Measurements from ENCODE around the gene ACSF3.
A peak's percentile ranks its signal among the peaks of the same experiment; 100 is the strongest.

Gene ACSF3

GRCh38 chr16:89102041-89102471, 8.4 kb downstream of the ACSF3 start:
- no peaks in the 10 kb centered on the region for H3K36me3 ChIP-seq (ENCODE audit: control insufficient read depth, insufficient read depth, low read length)
- no peak overlapping the region for H3K4me3 ChIP-seq (ENCODE audit: low read length)
- no peak overlapping the region for H3K9ac ChIP-seq (ENCODE audit: low read length)
- H3K9me3 ChIP-seq (ENCODE audit: control insufficient read depth, low read length): no peaks in the 10 kb centered on the region
- peaks cover 47% of the 10 kb centered on the region for H3K4me1 ChIP-seq (ENCODE audit: control insufficient read depth, insufficient read depth, low read length)
- no peaks in the 10 kb centered on the region for H3K27me3 ChIP-seq (ENCODE audit: control insufficient read depth, insufficient read depth, low read length)

- Histone ChIP-seq H3K9me3 (ENCODE audit: control insufficient read depth, low read length) (no peaks in the 10 kb centered on the region), H3K9ac (ENCODE audit: low read length) (peak overlapping the region; percentile 13), H3K36me3 (ENCODE audit: control insufficient read depth, insufficient read depth, low read length) (peaks cover 3% of the 10 kb centered on the region), H3K4me3 (ENCODE audit: low read length) (no peak overlapping the region), H3K4me1 (ENCODE audit: control insufficient read depth, insufficient read depth, low read length) (peaks cover 42% of the 10 kb centered on the region), H3K27me3 (ENCODE audit: control insufficient read depth, insufficient read depth, low read length) (no peaks in the 10 kb centered on the region)
These were observed 8.9 kb downstream of the ACSF3 start for GRCh38 chr16:89102481-89103073.

GRCh38 chr16:89103156-89103555, 9.5 kb downstream of the ACSF3 start:
- Histone ChIP-seq H3K9ac (ENCODE audit: low read length) (peak overlapping the region; percentile 13), H3K4me1 (ENCODE audit: control insufficient read depth, insufficient read depth, low read length) (peaks cover 39% of the 10 kb centered on the region), H3K4me3 (ENCODE audit: low read length) (no peak overlapping the region), H3K9me3 (ENCODE audit: control insufficient read depth, low read length) (no peaks in the 10 kb centered on the region), H3K27me3 (ENCODE audit: control insufficient read depth, insufficient read depth, low read length) (no peaks in the 10 kb centered on the region), H3K36me3 (ENCODE audit: control insufficient read depth, insufficient read depth, low read length) (peaks cover 4% of the 10 kb centered on the region)

GRCh38 chr16:89103781-89104180, 10.1 kb downstream of the ACSF3 start:
- peaks cover 4% of the 10 kb centered on the region for H3K36me3 ChIP-seq (ENCODE audit: control insufficient read depth, insufficient read depth, low read length)
- no peak overlapping the region for H3K9ac ChIP-seq (ENCODE audit: low read length)

GRCh38 chr16:89104303-89104702, 10.7 kb downstream of the ACSF3 start:
- Histone ChIP-seq H3K9me3 (ENCODE audit: control insufficient read depth, low read length) (no peaks in the 10 kb centered on the region), H3K4me3 (ENCODE audit: low read length) (no peak overlapping the region), H3K4me1 (ENCODE audit: control insufficient read depth, insufficient read depth, low read length) (peaks cover 37% of the 10 kb centered on the region), H3K36me3 (ENCODE audit: control insufficient read depth, insufficient read depth, low read length) (peaks cover 4% of the 10 kb centered on the region), H3K9ac (ENCODE audit: low read length) (no peak overlapping the region), H3K27me3 (ENCODE audit: control insufficient read depth, insufficient read depth, low read length) (no peaks in the 10 kb centered on the region)

More at GRCh38 chr16:89103781-89104180, 10.1 kb downstream of the ACSF3 start:
- H3K4me1 ChIP-seq (ENCODE audit: control insufficient read depth, insufficient read depth, low read length): peaks cover 37% of the 10 kb centered on the region
- no peak overlapping the region for H3K4me3 ChIP-seq (ENCODE audit: low read length)
- H3K27me3 ChIP-seq (ENCODE audit: control insufficient read depth, insufficient read depth, low read length): no peaks in the 10 kb centered on the region
- H3K9me3 ChIP-seq (ENCODE audit: control insufficient read depth, low read length): no peaks in the 10 kb centered on the region

- Histone ChIP-seq H3K9ac (ENCODE audit: low read length) (no peak overlapping the region), H3K27me3 (ENCODE audit: control insufficient read depth, insufficient read depth, low read length) (no peaks in the 10 kb centered on the region), H3K36me3 (ENCODE audit: control insufficient read depth, insufficient read depth, low read length) (peaks cover 4% of the 10 kb centered on the region), H3K9me3 (ENCODE audit: control insufficient read depth, low read length) (no peaks in the 10 kb centered on the region), H3K4me3 (ENCODE audit: low read length) (no peak overlapping the region), H3K4me1 (ENCODE audit: control insufficient read depth, insufficient read depth, low read length) (peaks cover 35% of the 10 kb centered on the region)
These were observed 11.4 kb downstream of the ACSF3 start for GRCh38 chr16:89104930-89105571.

GRCh38 chr16:89105599-89106151, 12.0 kb downstream of the ACSF3 start:
- H3K4me1 ChIP-seq (ENCODE audit: control insufficient read depth, insufficient read depth, low read length): peaks cover 32% of the 10 kb centered on the region
- H3K27me3 ChIP-seq (ENCODE audit: control insufficient read depth, insufficient read depth, low read length): no peaks in the 10 kb centered on the region
- H3K9me3 ChIP-seq (ENCODE audit: control insufficient read depth, low read length): no peaks in the 10 kb centered on the region
- H3K4me3 ChIP-seq (ENCODE audit: low read length): no peak overlapping the region
- H3K36me3 ChIP-seq (ENCODE audit: control insufficient read depth, insufficient read depth, low read length): peaks cover 4% of the 10 kb centered on the region
- no peak overlapping the region for H3K9ac ChIP-seq (ENCODE audit: low read length)

- no peaks in the 10 kb centered on the region for H3K9me3 ChIP-seq (ENCODE audit: control insufficient read depth, low read length)
- H3K36me3 ChIP-seq (ENCODE audit: control insufficient read depth, insufficient read depth, low read length): peaks cover 4% of the 10 kb centered on the region
- peaks cover 30% of the 10 kb centered on the region for H3K4me1 ChIP-seq (ENCODE audit: control insufficient read depth, insufficient read depth, low read length)
- no peak overlapping the region for H3K9ac ChIP-seq (ENCODE audit: low read length)
- H3K27me3 ChIP-seq (ENCODE audit: control insufficient read depth, insufficient read depth, low read length): no peaks in the 10 kb centered on the region
- no peak overlapping the region for H3K4me3 ChIP-seq (ENCODE audit: low read length)
These were observed 13.0 kb downstream of the ACSF3 start for GRCh38 chr16:89106533-89107202.

- no peaks in the 10 kb centered on the region for H3K9me3 ChIP-seq (ENCODE audit: control insufficient read depth, low read length)
- no peak overlapping the region for H3K4me3 ChIP-seq (ENCODE audit: low read length)
- H3K36me3 ChIP-seq (ENCODE audit: control insufficient read depth, insufficient read depth, low read length): peaks cover 4% of the 10 kb centered on the region
- no peaks in the 10 kb centered on the region for H3K27me3 ChIP-seq (ENCODE audit: control insufficient read depth, insufficient read depth, low read length)
- H3K4me1 ChIP-seq (ENCODE audit: control insufficient read depth, insufficient read depth, low read length): peaks cover 24% of the 10 kb centered on the region
- H3K9ac ChIP-seq (ENCODE audit: low read length): no peak overlapping the region
These were observed 13.5 kb downstream of the ACSF3 start for GRCh38 chr16:89107203-89107582.

GRCh38 chr16:89108416-89108815, 14.8 kb downstream of the ACSF3 start:
- no peak overlapping the region for H3K9ac ChIP-seq (ENCODE audit: low read length)
- H3K9me3 ChIP-seq (ENCODE audit: control insufficient read depth, low read length): no peaks in the 10 kb centered on the region
- H3K36me3 ChIP-seq (ENCODE audit: control insufficient read depth, insufficient read depth, low read length): peaks cover 4% of the 10 kb centered on the region
- peaks cover 12% of the 10 kb centered on the region for H3K4me1 ChIP-seq (ENCODE audit: control insufficient read depth, insufficient read depth, low read length)
- no peaks in the 10 kb centered on the region for H3K27me3 ChIP-seq (ENCODE audit: control insufficient read depth, insufficient read depth, low read length)
- no peak overlapping the region for H3K4me3 ChIP-seq (ENCODE audit: low read length)

GRCh38 chr16:89110641-89111040, 17.0 kb downstream of the ACSF3 start:
- H3K4me3 ChIP-seq (ENCODE audit: low read length): no peak overlapping the region
- H3K4me1 ChIP-seq (ENCODE audit: control insufficient read depth, insufficient read depth, low read length): peaks cover 6% of the 10 kb centered on the region
- no peak overlapping the region for H3K9ac ChIP-seq (ENCODE audit: low read length)
- H3K36me3 ChIP-seq (ENCODE audit: control insufficient read depth, insufficient read depth, low read length): peaks cover 4% of the 10 kb centered on the region
- no peaks in the 10 kb centered on the region for H3K9me3 ChIP-seq (ENCODE audit: control insufficient read depth, low read length)
- H3K27me3 ChIP-seq (ENCODE audit: control insufficient read depth, insufficient read depth, low read length): no peaks in the 10 kb centered on the region

GRCh38 chr16:89111263-89111662, 17.6 kb downstream of the ACSF3 start:
- no peaks in the 10 kb centered on the region for H3K27me3 ChIP-seq (ENCODE audit: control insufficient read depth, insufficient read depth, low read length)
- no peak overlapping the region for H3K4me3 ChIP-seq (ENCODE audit: low read length)
- no peak overlapping the region for H3K9ac ChIP-seq (ENCODE audit: low read length)
- H3K9me3 ChIP-seq (ENCODE audit: control insufficient read depth, low read length): no peaks in the 10 kb centered on the region
- peaks cover 4% of the 10 kb centered on the region for H3K36me3 ChIP-seq (ENCODE audit: control insufficient read depth, insufficient read depth, low read length)
- H3K4me1 ChIP-seq (ENCODE audit: control insufficient read depth, insufficient read depth, low read length): peaks cover 6% of the 10 kb centered on the region

All from mucosa of stomach (tissue), 1 donor.